ENCODE results near the gene HOXC9.

- TF ChIP-seq CTCF (IDR thresholded peaks at IDR 0.05; ENCODE audit: low read depth, low read length): no peak
- TF ChIP-seq POLR2A (IDR thresholded peaks at IDR 0.05; ENCODE audit: extremely low read depth, insufficient read length): no peak
- no peak for TF ChIP-seq MYC (IDR thresholded peaks at IDR 0.05; ENCODE audit: low read depth, low read length)
- TF ChIP-seq MAX (IDR thresholded peaks at IDR 0.05; ENCODE audit: low read depth, low read length): no peak
Measured at GRCh38 chr12:53952335-53952694, 47.6 kb upstream of the HOXC9 start.
